SK-N-MC (cell line): ENCODE measurements around the gene KCNQ4.

ENCODE experiments used
- EZH2 ChIP-seq: fragments of 200-600 bp; sonication (generic); IDR thresholded peaks from one replicate; pipeline ENCODE4 v1.6.1; 2017; ENCODE audit warnings: antibody characterized with exemption
- POLR2AphosphoS5 ChIP-seq: IDR thresholded peaks from 2 replicates; pipeline ENCODE4 v1.6.1; 2012; ENCODE audit warnings: mild to moderate bottlenecking, low read depth, low read length, borderline replicate concordance

DNA sequence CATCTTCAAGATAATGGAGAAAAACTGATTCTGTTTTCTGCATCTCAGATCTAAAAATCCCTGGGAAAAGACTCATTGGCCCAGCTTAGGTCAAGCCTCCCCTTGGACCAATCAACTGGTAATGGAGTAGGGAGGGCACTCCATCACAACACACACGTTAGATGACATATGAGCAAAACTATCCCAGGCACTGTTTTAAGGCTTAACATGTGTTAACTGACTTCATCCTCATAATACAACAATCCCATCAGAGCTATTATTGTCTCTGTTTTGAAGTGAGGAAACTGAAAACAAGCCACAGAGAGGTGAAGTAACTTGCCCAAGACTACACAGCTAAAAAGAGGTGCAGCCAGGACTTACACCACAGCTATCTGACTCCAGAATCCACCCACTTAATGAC lies 93.3 kb downstream of the KCNQ4 start:
- TF ChIP-seq POLR2AphosphoS5 (no peak), EZH2 (no peak)
